ENCODE results near the gene LRRC56. TPM values are rescaled to one million over a fixed set of nuclear protein-coding genes. Genes with fewer than 3 reads are reported as not detected.

The LRRC56 gene
- total and polyA plus RNA-seq, 2 of the 13 experiments (the other 11 are each of a cell fraction or from before 2014, with no cell fraction given): 0.11 to 0.29 TPM

DNA sequence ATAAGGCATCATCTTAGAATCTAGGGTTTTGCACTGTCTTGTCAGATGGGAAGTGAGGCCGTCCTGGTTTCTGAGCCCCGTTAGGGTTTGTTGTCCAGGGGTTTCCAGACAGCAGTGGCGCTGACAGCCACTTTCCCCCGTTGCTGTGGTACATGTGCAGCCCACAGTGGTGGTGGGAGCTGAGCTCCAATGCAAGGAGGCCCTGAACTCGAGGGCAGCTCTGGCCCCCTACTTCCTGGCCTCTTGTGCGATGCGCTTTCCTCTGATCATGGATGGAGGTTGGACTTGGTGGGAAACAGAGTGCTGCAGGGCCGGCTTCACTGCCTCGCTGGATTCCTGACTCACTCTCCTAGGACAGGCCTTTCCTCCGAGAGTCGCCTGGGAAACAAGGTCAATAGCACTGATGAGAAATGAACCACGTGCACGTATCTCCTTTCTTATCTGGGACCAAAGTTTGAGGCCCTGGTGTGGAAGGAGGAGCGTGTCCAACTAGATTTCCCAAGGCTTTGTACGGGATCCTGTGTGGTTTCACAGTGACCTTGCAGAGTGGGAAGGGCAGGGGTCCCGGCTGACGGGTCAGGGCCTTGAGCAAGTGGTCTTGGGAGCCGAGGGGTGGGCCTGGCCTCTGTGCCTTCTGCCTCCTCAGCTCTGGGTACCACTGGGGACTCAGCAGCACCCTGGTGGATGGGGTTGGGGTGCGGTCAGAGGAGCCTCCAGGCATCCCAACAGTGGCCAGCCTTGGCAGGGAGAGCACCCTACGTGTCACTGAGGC, 42.7 kb downstream of the LRRC56 start (continued):
- TF ChIP-seq ZNF674 (CRISPR knock-in tag; IDR thresholded peaks at IDR 0.05; ENCODE audit: low read depth) (no peak), TRIM24 (CRISPR knock-in tag; IDR thresholded peaks at IDR 0.05) (no peak), ZNF33A (CRISPR knock-in tag; IDR thresholded peaks at IDR 0.05; ENCODE audit: borderline replicate concordance) (no peak), CENPT (CRISPR knock-in tag; IDR thresholded peaks at IDR 0.05; ENCODE audit: low read depth) (0 out of 2 replicates have a peak, but pooled peaks have one; percentile 48), HNRNPLL (IDR thresholded peaks at IDR 0.05; ENCODE audit: low read depth, low read length, poor library complexity, severe bottlenecking) (no peak), STAT5B (CRISPR knock-in tag; IDR thresholded peaks at IDR 0.05) (no peak), ZIK1 (CRISPR knock-in tag; IDR thresholded peaks at IDR 0.05; ENCODE audit: borderline replicate concordance, low read depth) (no peak), SSRP1 (CRISPR knock-in tag; IDR thresholded peaks at IDR 0.05) (no peak), ZFP36 (IDR thresholded peaks at IDR 0.05; ENCODE audit: borderline replicate concordance, low read depth, low read length, partially characterized antibody) (no peak), NFIC (IDR thresholded peaks at IDR 0.05; ENCODE audit: low read length) (no peak), REL (CRISPR knock-in tag; conservative IDR thresholded peaks at IDR 0.05) (no peak), ZNF781 (CRISPR knock-in tag; IDR thresholded peaks at IDR 0.05; ENCODE audit: borderline replicate concordance, not compliant biosample characterization) (peak; percentile 53), ZNF839 (CRISPR knock-in tag; IDR thresholded peaks at IDR 0.05; ENCODE audit: borderline replicate concordance) (no peak)
- TF ChIP-seq, protein P1, sequence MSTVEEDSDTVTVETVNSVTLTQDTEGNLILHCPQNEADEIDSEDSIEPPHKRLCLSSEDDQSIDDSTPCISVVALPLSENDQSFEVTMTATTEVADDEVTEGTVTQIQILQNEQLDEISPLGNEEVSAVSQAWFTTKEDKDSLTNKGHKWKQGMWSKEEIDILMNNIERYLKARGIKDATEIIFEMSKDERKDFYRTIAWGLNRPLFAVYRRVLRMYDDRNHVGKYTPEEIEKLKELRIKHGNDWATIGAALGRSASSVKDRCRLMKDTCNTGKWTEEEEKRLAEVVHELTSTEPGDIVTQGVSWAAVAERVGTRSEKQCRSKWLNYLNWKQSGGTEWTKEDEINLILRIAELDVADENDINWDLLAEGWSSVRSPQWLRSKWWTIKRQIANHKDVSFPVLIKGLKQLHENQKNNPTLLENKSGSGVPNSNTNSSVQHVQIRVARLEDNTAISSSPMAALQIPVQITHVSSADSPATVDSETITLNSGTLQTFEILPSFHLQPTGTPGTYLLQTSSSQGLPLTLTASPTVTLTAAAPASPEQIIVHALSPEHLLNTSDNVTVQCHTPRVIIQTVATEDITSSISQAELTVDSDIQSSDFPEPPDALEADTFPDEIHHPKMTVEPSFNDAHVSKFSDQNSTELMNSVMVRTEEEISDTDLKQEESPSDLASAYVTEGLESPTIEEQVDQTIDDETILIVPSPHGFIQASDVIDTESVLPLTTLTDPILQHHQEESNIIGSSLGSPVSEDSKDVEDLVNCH (CRISPR knock-in tag; IDR thresholded peaks at IDR 0.05): no peak
- TF ChIP-seq, protein P2, sequence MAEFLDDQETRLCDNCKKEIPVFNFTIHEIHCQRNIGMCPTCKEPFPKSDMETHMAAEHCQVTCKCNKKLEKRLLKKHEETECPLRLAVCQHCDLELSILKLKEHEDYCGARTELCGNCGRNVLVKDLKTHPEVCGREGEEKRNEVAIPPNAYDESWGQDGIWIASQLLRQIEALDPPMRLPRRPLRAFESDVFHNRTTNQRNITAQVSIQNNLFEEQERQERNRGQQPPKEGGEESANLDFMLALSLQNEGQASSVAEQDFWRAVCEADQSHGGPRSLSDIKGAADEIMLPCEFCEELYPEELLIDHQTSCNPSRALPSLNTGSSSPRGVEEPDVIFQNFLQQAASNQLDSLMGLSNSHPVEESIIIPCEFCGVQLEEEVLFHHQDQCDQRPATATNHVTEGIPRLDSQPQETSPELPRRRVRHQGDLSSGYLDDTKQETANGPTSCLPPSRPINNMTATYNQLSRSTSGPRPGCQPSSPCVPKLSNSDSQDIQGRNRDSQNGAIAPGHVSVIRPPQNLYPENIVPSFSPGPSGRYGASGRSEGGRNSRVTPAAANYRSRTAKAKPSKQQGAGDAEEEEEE (CRISPR knock-in tag; IDR thresholded peaks at IDR 0.05; ENCODE audit: borderline replicate concordance): no peak
- TF ChIP-seq, protein P3, sequence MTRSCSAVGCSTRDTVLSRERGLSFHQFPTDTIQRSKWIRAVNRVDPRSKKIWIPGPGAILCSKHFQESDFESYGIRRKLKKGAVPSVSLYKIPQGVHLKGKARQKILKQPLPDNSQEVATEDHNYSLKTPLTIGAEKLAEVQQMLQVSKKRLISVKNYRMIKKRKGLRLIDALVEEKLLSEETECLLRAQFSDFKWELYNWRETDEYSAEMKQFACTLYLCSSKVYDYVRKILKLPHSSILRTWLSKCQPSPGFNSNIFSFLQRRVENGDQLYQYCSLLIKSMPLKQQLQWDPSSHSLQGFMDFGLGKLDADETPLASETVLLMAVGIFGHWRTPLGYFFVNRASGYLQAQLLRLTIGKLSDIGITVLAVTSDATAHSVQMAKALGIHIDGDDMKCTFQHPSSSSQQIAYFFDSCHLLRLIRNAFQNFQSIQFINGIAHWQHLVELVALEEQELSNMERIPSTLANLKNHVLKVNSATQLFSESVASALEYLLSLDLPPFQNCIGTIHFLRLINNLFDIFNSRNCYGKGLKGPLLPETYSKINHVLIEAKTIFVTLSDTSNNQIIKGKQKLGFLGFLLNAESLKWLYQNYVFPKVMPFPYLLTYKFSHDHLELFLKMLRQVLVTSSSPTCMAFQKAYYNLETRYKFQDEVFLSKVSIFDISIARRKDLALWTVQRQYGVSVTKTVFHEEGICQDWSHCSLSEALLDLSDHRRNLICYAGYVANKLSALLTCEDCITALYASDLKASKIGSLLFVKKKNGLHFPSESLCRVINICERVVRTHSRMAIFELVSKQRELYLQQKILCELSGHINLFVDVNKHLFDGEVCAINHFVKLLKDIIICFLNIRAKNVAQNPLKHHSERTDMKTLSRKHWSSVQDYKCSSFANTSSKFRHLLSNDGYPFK (CRISPR knock-in tag; IDR thresholded peaks at IDR 0.05; ENCODE audit: borderline replicate concordance): no peak
- TF ChIP-seq, protein P4, sequence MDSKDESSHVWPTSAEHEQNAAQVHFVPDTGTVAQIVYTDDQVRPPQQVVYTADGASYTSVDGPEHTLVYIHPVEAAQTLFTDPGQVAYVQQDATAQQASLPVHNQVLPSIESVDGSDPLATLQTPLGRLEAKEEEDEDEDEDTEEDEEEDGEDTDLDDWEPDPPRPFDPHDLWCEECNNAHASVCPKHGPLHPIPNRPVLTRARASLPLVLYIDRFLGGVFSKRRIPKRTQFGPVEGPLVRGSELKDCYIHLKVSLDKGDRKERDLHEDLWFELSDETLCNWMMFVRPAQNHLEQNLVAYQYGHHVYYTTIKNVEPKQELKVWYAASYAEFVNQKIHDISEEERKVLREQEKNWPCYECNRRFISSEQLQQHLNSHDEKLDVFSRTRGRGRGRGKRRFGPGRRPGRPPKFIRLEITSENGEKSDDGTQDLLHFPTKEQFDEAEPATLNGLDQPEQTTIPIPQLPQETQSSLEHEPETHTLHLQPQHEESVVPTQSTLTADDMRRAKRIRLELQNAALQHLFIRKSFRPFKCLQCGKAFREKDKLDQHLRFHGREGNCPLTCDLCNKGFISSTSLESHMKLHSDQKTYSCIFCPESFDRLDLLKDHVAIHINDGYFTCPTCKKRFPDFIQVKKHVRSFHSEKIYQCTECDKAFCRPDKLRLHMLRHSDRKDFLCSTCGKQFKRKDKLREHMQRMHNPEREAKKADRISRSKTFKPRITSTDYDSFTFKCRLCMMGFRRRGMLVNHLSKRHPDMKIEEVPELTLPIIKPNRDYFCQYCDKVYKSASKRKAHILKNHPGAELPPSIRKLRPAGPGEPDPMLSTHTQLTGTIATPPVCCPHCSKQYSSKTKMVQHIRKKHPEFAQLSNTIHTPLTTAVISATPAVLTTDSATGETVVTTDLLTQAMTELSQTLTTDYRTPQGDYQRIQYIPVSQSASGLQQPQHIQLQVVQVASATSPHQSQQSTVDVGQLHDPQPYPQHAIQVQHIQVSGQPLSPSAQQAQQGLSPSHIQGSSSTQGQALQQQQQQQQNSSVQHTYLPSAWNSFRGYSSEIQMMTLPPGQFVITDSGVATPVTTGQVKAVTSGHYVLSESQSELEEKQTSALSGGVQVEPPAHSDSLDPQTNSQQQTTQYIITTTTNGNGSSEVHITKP (CRISPR knock-in tag; IDR thresholded peaks at IDR 0.05; ENCODE audit: low read depth): peak; percentile 79; the same call in 1 of the 2 replicates
